Measurements from ENCODE around the gene BLVRA.

DNA sequence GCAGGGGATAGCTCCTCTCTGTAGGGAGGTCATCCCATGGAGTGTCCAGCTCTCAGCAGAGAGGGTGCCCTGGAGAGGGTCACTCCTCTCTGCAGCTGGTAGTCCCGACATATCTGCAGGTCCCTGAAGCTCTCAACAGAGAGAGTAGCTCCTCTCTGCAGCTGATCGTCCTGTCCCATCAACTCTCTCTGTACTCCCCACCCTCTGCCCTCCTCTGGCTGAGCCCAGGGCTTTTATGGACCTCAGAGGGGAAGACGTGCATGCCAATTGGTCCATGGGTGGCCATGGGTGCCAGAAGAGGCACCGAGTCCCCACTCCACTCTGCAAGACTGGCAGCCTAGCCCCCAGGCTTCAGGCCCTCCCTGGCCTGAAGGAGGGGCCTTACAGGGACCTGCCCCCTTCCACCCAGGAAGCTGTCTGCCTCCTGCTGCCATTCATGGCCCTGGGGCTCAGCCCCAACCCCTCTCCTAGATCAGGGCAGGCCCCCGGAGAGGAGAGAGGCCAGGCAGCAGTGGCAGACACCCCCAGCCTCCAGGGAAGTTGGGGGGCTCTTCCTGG is 9.0 kb upstream of the BLVRA start:
- TF ChIP-seq, protein P1, sequence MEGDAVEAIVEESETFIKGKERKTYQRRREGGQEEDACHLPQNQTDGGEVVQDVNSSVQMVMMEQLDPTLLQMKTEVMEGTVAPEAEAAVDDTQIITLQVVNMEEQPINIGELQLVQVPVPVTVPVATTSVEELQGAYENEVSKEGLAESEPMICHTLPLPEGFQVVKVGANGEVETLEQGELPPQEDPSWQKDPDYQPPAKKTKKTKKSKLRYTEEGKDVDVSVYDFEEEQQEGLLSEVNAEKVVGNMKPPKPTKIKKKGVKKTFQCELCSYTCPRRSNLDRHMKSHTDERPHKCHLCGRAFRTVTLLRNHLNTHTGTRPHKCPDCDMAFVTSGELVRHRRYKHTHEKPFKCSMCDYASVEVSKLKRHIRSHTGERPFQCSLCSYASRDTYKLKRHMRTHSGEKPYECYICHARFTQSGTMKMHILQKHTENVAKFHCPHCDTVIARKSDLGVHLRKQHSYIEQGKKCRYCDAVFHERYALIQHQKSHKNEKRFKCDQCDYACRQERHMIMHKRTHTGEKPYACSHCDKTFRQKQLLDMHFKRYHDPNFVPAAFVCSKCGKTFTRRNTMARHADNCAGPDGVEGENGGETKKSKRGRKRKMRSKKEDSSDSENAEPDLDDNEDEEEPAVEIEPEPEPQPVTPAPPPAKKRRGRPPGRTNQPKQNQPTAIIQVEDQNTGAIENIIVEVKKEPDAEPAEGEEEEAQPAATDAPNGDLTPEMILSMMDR (conservative IDR thresholded peaks at IDR 0.05; ENCODE audit: low read depth, low read length), result no peak
- no peak for TF ChIP-seq EZH2 (IDR thresholded peaks at IDR 0.05; ENCODE audit: low read length, unreplicated experiment)
